Activated T-cell treated with anti-CD3 and anti-CD28 coated beads, Interleukin-2, amount 50 U/mL, for 24 hours (primary cell): ENCODE data around the gene MALT1.
"Not testable (repeated sequence)": the region's sequence is repeated elsewhere in the genome, so short reads cannot be mapped to it uniquely, and the experiment has no call there.

Source experiments
- DNase-seq: peaks from one replicate; pipeline ENCODE4 v3.0.0-alpha.2; 2020
- H3K27ac Mint-ChIP-seq: 2 replicates; pipeline ENCODE4 v1.8.0; 2020; ENCODE audit warnings: mild to moderate bottlenecking, mixed read lengths
- H3K27me3 Mint-ChIP-seq: 2 replicates; pipeline ENCODE4 v1.8.0; 2020; ENCODE audit warnings: mixed read lengths
- H3K36me3 Mint-ChIP-seq: 2 replicates; pipeline ENCODE4 v1.8.0; 2020; ENCODE audit warnings: low read depth, mixed read lengths
- H3K4me1 Mint-ChIP-seq: 2 replicates; pipeline ENCODE4 v1.8.0; 2020; ENCODE audit warnings: low read depth, mixed read lengths
- H3K4me3 Mint-ChIP-seq: 2 replicates; pipeline ENCODE4 v1.8.0; 2020; ENCODE audit warnings: mild to moderate bottlenecking, moderate library complexity, mixed read lengths
- H3K9me3 Mint-ChIP-seq: 2 replicates; pipeline ENCODE4 v1.8.0; 2020; ENCODE audit warnings: mixed read lengths

The MALT1 gene

DNA sequence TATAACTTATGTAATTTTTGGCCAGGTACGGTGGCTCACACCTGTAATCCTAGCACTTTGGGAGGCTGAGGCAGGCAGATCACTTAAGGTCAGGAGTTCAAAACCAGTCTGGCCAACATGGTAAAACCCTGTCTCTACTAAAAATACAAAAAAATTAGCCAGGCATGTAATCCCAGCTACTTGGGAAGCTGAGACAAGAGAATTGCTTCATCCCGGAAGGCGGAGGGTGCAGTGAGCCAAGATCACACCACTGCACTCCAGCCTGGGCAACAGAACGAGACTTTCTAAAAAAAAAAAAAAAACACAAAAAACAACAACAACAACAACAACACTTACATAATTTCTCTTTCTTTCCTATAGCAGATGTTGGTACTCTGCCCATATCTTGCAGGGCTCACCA lies 105.3 kb downstream of the MALT1 start:
- not testable (repeated sequence) for H3K9me3 Mint-ChIP-seq, H3K27ac Mint-ChIP-seq, DNase-seq, H3K36me3 Mint-ChIP-seq, H3K4me3 Mint-ChIP-seq, H3K4me1 Mint-ChIP-seq
- peaks cover 21% of the 10 kb centered on the region for H3K27me3 Mint-ChIP-seq

DNA sequence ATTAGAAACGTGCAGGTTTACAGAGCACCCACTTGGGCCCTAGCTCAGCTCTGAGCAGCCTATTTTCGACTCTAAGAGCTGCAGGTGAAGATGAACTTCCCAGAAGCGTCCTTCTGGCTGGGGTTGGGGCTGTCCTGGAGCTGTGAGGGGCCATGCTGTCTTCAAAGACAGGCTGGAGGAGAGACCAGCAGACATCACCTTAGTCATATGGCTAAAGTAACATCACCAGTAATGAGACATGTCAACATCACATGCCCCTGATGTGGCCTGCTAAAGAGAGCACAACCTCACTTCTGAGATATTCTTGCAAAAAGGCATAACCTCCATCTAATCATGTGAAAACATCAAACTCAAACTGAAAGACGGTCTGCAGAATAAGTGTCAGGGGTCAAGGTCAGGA lies 106.2 kb downstream of the MALT1 start:
- Mint-ChIP-seq H3K27me3 (peaks cover 18% of the 10 kb centered on the region), H3K4me3 (no peak overlapping the region), H3K9me3 (no peaks in the 10 kb centered on the region), H3K27ac (no peak overlapping the region), H3K4me1 (no peaks in the 10 kb centered on the region), H3K36me3 (no peaks in the 10 kb centered on the region)
- no peak for DNase-seq

DNA sequence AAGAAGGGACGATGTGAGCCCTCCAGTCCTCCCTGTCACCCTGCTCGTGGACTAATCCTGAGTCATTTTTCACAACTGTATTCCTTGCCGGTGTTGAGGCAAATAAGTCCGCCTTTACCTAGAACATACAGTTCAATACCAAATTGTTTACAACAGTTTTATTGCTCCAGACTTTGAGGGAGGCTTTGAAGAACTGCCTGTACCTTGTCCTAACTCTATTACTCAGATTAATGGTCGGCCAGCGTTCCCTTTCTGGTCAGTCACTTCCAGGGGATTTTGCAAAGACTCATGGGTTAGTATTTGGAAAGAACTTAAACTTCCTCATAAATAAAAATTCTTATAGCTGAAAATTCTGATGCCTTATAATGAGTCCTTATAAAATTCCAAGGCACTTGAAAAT lies 108.3 kb downstream of the MALT1 start:
- H3K36me3 Mint-ChIP-seq: no peaks in the 10 kb centered on the region
- H3K27me3 Mint-ChIP-seq: peaks cover 21% of the 10 kb centered on the region
- H3K9me3 Mint-ChIP-seq: no peaks in the 10 kb centered on the region

DNA sequence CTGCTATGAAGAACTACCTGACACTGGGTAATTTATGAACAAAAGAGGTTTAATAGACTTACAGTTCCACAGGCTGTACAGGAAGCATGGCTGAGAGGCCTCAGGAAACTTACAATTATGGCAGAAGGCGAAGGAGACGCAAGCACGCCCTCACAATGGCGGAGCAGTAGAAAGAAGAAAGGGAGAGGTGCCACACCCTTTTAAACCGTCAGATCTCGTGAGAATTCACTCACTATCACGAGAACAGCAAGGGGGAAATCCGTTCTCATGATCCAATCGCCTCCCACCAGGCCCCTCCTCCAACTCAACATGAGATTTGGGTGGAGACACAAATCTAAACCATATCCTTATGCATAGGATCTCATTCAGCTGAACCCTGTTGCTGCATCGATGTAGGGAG lies 108.8 kb downstream of the MALT1 start:
- Mint-ChIP-seq H3K4me3 (no peak overlapping the region), H3K4me1 (no peaks in the 10 kb centered on the region), H3K27me3 (peaks cover 23% of the 10 kb centered on the region), H3K27ac (no peak overlapping the region), H3K9me3 (no peaks in the 10 kb centered on the region), H3K36me3 (no peaks in the 10 kb centered on the region)
- no peak for DNase-seq

More for the DNA sequence above, 108.3 kb downstream of the MALT1 start:
- DNase-seq: no peak
- no peak overlapping the region for H3K27ac Mint-ChIP-seq
- H3K4me3 Mint-ChIP-seq: no peak overlapping the region
- no peaks in the 10 kb centered on the region for H3K4me1 Mint-ChIP-seq

DNA sequence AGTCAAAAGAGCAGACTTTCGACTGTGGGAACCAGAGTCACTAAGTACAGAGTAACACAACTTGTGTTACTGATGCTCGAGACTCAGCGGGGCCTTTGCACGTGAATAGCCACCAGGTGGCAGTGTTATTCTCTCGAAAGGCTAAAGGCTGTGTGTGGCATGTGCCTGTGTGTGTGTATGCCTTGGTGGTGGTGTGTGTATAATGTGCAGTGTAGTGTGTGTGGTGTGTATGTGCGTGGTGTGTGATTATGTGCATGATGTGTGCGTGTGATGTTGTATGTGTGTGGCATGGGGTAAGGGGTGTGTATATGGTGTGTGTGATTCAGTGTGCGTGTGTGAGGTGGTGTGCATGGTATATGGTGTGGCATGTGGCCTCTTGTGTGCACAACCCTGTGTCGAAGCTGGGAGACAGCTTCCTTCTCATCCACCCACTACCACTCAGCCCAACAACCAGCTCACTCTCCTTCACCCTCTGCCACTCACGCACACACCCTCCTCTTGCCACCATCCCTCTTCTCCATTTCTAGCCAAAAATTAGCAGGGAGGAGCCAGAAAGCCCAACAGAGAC lies 110.4 kb downstream of the MALT1 start:
- Mint-ChIP-seq H3K27ac (no peak overlapping the region), H3K9me3 (no peaks in the 10 kb centered on the region), H3K4me1 (no peaks in the 10 kb centered on the region), H3K4me3 (no peak overlapping the region), H3K27me3 (peaks cover 28% of the 10 kb centered on the region), H3K36me3 (no peaks in the 10 kb centered on the region)
- peak; percentile 76 for DNase-seq

DNA sequence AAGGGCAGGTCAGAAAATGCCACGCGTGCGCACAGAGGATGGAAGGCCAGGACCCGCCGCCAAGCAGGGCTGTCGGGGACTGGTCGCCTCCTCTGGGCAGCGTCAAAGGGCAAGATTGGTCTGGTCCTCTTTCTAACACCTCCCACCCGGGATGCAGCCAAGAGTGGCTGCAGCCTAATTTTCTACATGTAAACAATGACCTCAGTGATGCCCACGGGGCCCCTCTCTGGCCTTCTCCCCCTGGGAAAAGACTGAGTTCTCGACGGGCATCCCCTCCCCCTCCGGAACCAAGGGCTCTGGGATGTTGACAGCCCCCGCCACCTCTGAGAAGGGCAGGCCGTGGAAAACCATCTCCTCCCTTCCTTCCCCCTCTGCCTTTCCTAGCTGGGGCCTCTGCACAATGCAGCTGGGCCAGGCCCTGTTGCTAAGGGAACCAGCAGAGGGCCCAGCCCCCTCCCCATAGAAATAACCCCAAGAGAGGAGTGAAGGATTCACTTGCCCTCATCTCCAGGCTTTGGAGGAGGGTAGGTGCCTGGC lies 113.4 kb downstream of the MALT1 start:
- H3K27me3 Mint-ChIP-seq: peaks cover 27% of the 10 kb centered on the region
- no peak overlapping the region for H3K27ac Mint-ChIP-seq
- H3K4me1 Mint-ChIP-seq: no peaks in the 10 kb centered on the region
- DNase-seq: no peak
- H3K36me3 Mint-ChIP-seq: no peaks in the 10 kb centered on the region
- H3K9me3 Mint-ChIP-seq: no peaks in the 10 kb centered on the region
- no peak overlapping the region for H3K4me3 Mint-ChIP-seq

DNA sequence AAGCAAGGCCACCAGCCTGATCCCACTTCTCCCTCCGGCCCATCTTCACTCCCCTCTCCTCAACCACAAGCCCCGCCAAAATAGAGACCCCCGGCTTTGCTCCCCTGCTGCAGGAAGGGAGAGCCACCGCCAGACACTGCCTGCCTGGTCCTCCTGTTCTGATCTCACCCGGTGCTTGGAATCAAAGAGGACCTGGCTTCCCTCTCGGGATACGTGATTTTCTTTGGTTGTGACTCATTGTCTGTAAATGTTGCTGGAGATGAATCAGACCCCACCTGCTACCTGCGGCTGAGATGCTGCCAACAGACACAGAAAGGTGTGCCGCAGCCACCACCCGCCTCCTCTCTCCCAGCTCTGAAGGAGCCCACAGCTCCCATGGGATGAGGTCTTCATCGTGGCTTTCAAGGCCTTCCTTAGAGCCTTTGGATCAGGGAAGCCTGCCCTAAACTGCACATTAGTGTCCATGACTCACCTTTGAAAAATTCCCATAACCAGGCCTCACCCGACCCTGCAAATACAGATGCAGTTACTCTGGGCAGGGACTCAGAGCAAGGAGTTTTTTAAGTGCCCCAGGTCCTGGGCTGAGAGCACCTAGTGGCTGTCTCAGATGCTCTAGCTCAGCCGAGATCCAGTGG lies 114.0 kb downstream of the MALT1 start:
- H3K4me1 Mint-ChIP-seq: no peaks in the 10 kb centered on the region
- H3K4me3 Mint-ChIP-seq: no peak overlapping the region
- H3K9me3 Mint-ChIP-seq: no peaks in the 10 kb centered on the region
- no peaks in the 10 kb centered on the region for H3K36me3 Mint-ChIP-seq
- no peak for DNase-seq
- peaks cover 24% of the 10 kb centered on the region for H3K27me3 Mint-ChIP-seq
- H3K27ac Mint-ChIP-seq: no peak overlapping the region

DNA sequence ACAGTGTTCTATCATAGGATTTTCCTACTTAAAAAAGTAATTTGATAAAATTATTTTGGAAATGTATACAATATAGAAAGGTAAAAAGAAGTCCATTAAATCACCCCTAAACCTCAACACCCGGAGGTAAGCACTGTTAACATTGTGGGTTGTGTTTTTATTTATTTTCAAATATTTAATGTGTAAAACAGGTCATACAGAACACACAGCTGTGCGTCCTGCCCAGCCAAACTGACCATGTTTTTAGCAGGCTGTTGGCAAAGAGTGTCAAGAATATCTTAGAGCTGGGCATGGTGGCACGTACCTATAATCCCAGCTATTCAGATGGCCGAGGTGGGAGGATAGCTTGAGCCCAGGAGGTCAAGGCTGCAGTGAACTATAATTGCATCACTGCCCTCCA lies 114.6 kb downstream of the MALT1 start:
- no peaks in the 10 kb centered on the region for H3K9me3 Mint-ChIP-seq
- DNase-seq: no peak
- no peaks in the 10 kb centered on the region for H3K4me1 Mint-ChIP-seq
- peaks cover 24% of the 10 kb centered on the region for H3K27me3 Mint-ChIP-seq
- no peak overlapping the region for H3K4me3 Mint-ChIP-seq
- H3K36me3 Mint-ChIP-seq: no peaks in the 10 kb centered on the region
- H3K27ac Mint-ChIP-seq: no peak overlapping the region

DNA sequence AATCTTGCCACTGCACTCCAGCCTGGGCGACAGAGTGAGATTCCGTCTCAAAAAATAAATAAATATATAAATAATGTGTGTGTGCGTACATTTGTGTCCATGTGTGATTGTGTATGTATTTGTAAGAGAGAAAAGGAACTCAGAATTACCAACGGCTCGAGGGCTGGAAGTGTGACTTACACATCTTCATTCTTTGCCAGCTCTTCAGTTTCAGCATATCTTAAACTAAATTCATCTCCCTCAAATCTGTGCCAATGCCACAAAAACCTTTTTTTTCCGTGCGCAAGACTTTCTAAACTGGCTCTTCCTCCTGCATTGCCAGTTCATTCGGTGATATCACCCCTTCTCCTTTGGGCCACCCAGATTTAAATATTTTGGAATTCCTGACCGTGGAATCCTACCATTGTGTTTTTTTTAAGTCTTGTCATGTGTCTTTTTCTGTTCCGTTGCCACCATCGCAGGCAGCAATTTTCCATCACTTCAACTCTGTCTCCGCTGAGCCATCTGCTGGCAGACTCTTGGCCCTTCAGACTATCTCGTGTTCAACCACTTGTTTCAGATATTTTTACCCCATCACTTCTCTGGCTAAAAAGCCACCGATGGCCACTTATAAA lies 116.4 kb downstream of the MALT1 start:
- no peaks in the 10 kb centered on the region for H3K4me1 Mint-ChIP-seq
- H3K27ac Mint-ChIP-seq: no peak overlapping the region
- no peak for DNase-seq
- H3K4me3 Mint-ChIP-seq: no peak overlapping the region
- peaks cover 15% of the 10 kb centered on the region for H3K27me3 Mint-ChIP-seq
- no peaks in the 10 kb centered on the region for H3K36me3 Mint-ChIP-seq
- H3K9me3 Mint-ChIP-seq: no peaks in the 10 kb centered on the region

DNA sequence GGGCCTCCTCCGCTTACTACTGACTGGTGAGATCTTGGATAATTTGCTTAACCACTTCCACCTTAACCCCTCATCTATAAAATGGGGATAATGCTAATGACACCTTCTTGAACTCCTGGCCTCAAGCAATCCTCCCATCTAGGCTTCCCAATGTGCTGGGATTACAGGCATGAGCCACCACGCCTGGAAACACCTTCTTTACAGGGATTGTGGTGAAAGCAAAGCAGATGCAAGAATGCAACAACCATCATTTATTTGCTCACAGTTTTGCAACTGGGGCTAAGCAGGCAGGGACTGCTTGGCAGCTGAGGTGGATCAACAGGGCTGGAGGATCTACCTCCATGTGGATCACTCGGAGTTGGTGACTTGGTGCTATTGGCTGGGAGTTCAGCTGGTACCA lies 117.2 kb downstream of the MALT1 start:
- no peak for DNase-seq
- H3K4me3 Mint-ChIP-seq: no peak overlapping the region
- no peaks in the 10 kb centered on the region for H3K9me3 Mint-ChIP-seq
- peaks cover 15% of the 10 kb centered on the region for H3K27me3 Mint-ChIP-seq
- H3K27ac Mint-ChIP-seq: no peak overlapping the region
- no peaks in the 10 kb centered on the region for H3K36me3 Mint-ChIP-seq
- H3K4me1 Mint-ChIP-seq: no peaks in the 10 kb centered on the region

DNA sequence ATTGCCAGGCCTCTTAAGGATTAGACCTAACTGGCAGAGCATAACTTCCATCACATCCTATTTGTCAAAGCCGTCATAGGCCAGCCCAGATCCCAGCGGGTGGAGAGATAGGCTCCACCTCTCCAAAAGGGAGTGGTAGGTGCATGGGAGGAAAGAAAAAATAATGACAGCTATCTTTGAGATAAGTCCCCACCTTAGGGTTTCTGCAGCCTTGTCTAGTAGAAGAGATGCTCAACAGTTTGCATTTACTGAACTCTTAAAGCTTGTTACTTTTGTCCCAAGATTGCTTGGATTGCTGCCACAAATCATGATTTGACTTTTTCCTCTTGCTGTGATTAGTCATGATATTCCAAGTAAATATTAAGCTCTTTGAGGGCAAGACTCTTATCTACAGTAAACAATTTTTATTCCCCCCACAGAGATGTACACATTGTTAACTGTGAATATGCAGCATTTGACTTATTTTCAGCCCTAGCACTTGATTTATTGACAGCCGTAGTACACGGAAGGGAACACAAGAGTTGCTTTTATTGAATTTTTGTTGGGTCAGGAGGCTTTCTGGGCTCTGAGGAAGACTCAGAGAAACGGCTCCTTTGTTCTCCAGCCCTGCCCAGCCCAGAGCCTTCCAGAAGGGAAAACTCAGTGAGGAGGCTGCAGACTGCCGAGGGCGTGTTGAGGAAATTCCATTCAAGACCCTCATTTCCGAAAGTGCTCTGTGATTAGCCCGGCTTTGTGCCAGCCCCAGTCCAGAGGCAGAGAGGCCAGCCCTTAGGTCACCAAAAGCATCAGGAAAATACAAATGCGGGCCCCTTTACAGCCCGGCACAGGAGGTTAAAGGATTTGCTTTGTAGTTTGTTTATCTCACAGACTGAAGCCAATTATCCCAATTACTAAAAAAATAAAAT lies 118.0 kb downstream of the MALT1 start:
- no peaks in the 10 kb centered on the region for H3K9me3 Mint-ChIP-seq
- no peak for DNase-seq
- no peak overlapping the region for H3K27ac Mint-ChIP-seq
- no peak overlapping the region for H3K4me3 Mint-ChIP-seq
- H3K36me3 Mint-ChIP-seq: no peaks in the 10 kb centered on the region
- H3K4me1 Mint-ChIP-seq: no peaks in the 10 kb centered on the region
- H3K27me3 Mint-ChIP-seq: peaks cover 14% of the 10 kb centered on the region

DNA sequence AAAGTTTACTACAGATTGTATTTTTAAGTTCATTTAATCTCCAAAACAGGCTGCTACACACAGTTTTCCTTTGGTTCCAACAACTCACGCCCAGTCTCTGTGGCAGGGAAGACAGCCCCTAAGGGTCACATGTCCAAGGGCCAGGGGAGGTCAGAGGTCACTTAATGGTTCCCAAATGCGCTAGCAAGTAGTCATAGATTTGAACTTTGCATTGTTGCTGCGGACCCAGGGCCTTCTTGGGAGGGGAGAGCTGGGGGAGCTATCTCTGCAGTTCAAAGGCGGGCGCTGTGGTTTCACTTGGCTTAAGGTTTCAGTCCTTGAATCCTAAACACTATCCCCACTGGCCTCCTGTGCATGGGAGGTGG lies 118.6 kb downstream of the MALT1 start:
- H3K36me3 Mint-ChIP-seq: no peaks in the 10 kb centered on the region
- no peaks in the 10 kb centered on the region for H3K4me1 Mint-ChIP-seq
- H3K27me3 Mint-ChIP-seq: peaks cover 12% of the 10 kb centered on the region
- H3K9me3 Mint-ChIP-seq: no peaks in the 10 kb centered on the region
- no peak overlapping the region for H3K27ac Mint-ChIP-seq
- H3K4me3 Mint-ChIP-seq: no peak overlapping the region
- no peak for DNase-seq

DNA sequence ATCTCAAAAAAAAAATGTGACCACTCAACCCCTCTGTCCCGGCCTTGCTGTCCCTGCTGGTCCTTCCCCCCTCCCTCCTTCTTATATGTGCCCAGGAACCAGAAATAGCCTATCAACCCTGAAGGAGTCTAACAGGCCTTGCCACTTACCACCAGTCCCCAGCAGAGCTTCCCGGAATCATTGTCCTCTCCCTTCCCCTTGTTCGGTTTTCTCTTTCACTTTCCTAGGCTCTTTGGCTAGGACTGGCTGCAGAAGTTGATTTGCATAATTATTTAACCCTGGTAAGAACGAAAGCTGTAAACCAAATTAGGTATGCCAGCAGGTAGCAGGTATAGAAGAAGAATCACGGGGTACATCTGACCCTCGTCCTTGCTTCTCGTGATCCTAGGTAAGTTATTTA lies 120.8 kb downstream of the MALT1 start:
- Mint-ChIP-seq H3K4me1 (no peaks in the 10 kb centered on the region), H3K9me3 (no peaks in the 10 kb centered on the region), H3K36me3 (no peaks in the 10 kb centered on the region), H3K27ac (no peak overlapping the region), H3K27me3 (peaks cover 5% of the 10 kb centered on the region), H3K4me3 (no peak overlapping the region)
- no peak for DNase-seq

DNA sequence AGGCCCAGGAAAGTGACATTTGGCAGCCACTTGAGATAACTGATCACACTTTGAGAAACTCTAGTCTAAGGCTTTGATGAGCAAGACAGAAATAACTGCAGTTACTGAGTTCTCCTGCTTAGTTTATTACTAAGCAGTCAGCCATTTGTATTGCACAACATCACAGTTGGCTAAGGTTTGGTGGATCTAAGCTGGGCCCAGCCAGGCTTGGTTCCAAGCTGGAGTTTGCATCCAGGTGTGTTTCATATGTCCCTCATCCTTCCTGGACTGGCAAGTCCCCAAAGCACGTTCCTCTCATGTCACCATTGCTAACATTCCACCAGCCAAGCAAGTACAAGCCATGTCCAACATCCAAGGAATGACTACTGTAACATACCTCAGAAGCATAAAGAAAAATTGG lies 122.1 kb downstream of the MALT1 start:
- no peak for DNase-seq
- Mint-ChIP-seq H3K4me1 (no peaks in the 10 kb centered on the region), H3K36me3 (no peaks in the 10 kb centered on the region), H3K4me3 (no peak overlapping the region), H3K9me3 (no peaks in the 10 kb centered on the region), H3K27ac (no peak overlapping the region), H3K27me3 (peaks cover 4% of the 10 kb centered on the region)

DNA sequence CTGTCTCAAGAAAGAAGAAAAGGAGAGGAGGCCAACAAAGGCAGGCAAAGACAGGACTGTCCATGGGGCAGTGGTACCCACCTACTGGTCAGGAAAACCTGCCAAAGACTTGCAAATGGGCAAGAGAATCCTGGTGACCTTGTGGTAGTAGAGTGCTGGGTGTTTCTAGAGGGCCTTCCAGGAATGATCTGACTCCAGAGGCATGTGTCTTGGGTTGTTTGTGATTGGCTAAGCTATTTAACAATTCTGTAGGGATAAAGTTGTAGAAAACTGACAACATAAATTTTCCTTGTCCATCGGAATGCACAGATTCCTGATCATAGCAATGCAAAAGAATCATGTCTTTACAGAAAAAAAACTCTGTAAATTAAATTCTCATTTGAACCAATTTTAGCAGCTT lies 125.0 kb downstream of the MALT1 start:
- no peaks in the 10 kb centered on the region for H3K9me3 Mint-ChIP-seq

More for the DNA sequence above, 125.0 kb downstream of the MALT1 start:
- Mint-ChIP-seq H3K27me3 (peaks cover 3% of the 10 kb centered on the region), H3K36me3 (no peaks in the 10 kb centered on the region), H3K4me3 (no peak overlapping the region), H3K27ac (no peak overlapping the region), H3K4me1 (no peaks in the 10 kb centered on the region)
- no peak for DNase-seq
